Measurements from ENCODE around the gene CFAP47. TPM values are rescaled to one million over a fixed set of nuclear protein-coding genes. Genes with fewer than 3 reads are reported as not detected.

Gene CFAP47
- total and polyA plus RNA-seq, 2 of the 4 experiments (the other 2 are of a cell fraction), result not detected

GRCh38 chrX:36388901-36389300, 469.4 kb downstream of the CFAP47 start:
- no TSS peak for BruUV-seq (replicated peaks)
- in situ Hi-C loops (cut with MboI; ENCODE audit: low sequenced_read_pairs), result no loop called here

More at GRCh38 chrX:36388901-36389300, 469.4 kb downstream of the CFAP47 start:
- no peak overlapping the region for H2AK9ac ChIP-seq (replicated peaks; ENCODE audit: low read depth, low read length, poor library complexity)
- no peak overlapping the region for H2AK5ac ChIP-seq (ENCODE audit: low read depth, low read length)
- no peaks in the 10 kb centered on the region for H3K4me1 ChIP-seq (ENCODE audit: control insufficient read depth, insufficient read depth, low read length)
- no peak overlapping the region for H4K5ac ChIP-seq (ENCODE audit: low read depth, low read length)
- no peak overlapping the region for H3K18ac ChIP-seq (ENCODE audit: low read depth, low read length)
- no peaks in the 10 kb centered on the region for H3K36me3 ChIP-seq (ENCODE audit: control insufficient read depth, insufficient read depth, low read length)
- no peaks in the 10 kb centered on the region for H3K27me3 ChIP-seq (ENCODE audit: control insufficient read depth, insufficient read depth, low read length)
- H2BK15ac ChIP-seq (ENCODE audit: low read depth, low read length), result no peak overlapping the region
- no peak overlapping the region for H3K4ac ChIP-seq (ENCODE audit: low read depth, low read length)
- H2BK120ac ChIP-seq (ENCODE audit: low read depth, low read length), result no peak overlapping the region
- WGBS, 2 experiments (ENCODE audit: extremely low coverage in 2 of 2, insufficient read length in 1 of 2), result 61% methylated on average over 2 of the region's 4 CpGs; no CpG with 5 or more reads in 1 of the 2 experiments
- no peaks in the 10 kb centered on the region for H3K9me3 ChIP-seq (ENCODE audit: control insufficient read depth, insufficient read depth, low read length)
- no peak overlapping the region for H3K23ac ChIP-seq (ENCODE audit: low read depth, low read length)
- no peaks in the 10 kb centered on the region for H3K79me1 ChIP-seq (ENCODE audit: low read depth in 1 of 2, low read length in 2 of 2)
- no peaks in the 10 kb centered on the region for H4K20me1 ChIP-seq (ENCODE audit: insufficient read depth, low read length)
- H3K27ac ChIP-seq (ENCODE audit: insufficient read depth, low read length), result no peak overlapping the region
- no peak for TF ChIP-seq MAZ (IDR thresholded peaks at IDR 0.05; ENCODE audit: borderline replicate concordance, low read depth, low read length)
- no peak for TF ChIP-seq RAD21 (IDR thresholded peaks at IDR 0.05; ENCODE audit: low read length)
- no peak for TF ChIP-seq BHLHE40 (IDR thresholded peaks at IDR 0.05; ENCODE audit: low read depth, low read length)
- TF ChIP-seq CEBPB (IDR thresholded peaks at IDR 0.05; ENCODE audit: low read depth, low read length), result no peak
- no peak for TF ChIP-seq RFX5 (IDR thresholded peaks at IDR 0.05; ENCODE audit: low read depth, low read length)
- no peak for TF ChIP-seq FOS (IDR thresholded peaks at IDR 0.05; ENCODE audit: low read depth, low read length)
- no peak for TF ChIP-seq ELK1 (IDR thresholded peaks at IDR 0.05; ENCODE audit: borderline replicate concordance, low read depth, low read length)
- no peak for TF ChIP-seq CTCF (conservative IDR thresholded peaks at IDR 0.05; ENCODE audit: low read depth, low read length)
- no peak for TF ChIP-seq NFE2L2 (IDR thresholded peaks at IDR 0.05; ENCODE audit: low read depth, low read length)
- TF ChIP-seq MAFK (IDR thresholded peaks at IDR 0.05; ENCODE audit: low read depth, low read length), result no peak
- no peak for TF ChIP-seq USF2 (IDR thresholded peaks at IDR 0.05; ENCODE audit: low read depth, low read length)
- no peak for TF ChIP-seq CHD1 (IDR thresholded peaks at IDR 0.05; ENCODE audit: low read depth, low read length)
- H2BK5ac ChIP-seq (ENCODE audit: low read depth, low read length, poor library complexity, severe bottlenecking), result no peak overlapping the region
- ATAC-seq (ENCODE audit: low read depth) (no peak), DNase-seq (no peak)
- no peak overlapping the region for H3K4me3 ChIP-seq (ENCODE audit: insufficient read depth, low read depth, low read length)
- H2AFZ ChIP-seq (replicated peaks; ENCODE audit: low read length, poor library complexity), result no peak overlapping the region
- H4K91ac ChIP-seq (ENCODE audit: insufficient read depth, low read depth, low read length), result no peak overlapping the region
- no peak overlapping the region for H3K56ac ChIP-seq (ENCODE audit: extremely low read depth, insufficient read depth, low read length)
- no peak overlapping the region for H4K8ac ChIP-seq (ENCODE audit: low read depth in 2 of 2, low read length in 2 of 2)
- H3K4me2 ChIP-seq (ENCODE audit: low read depth, low read length), result no peak overlapping the region
- CTCF ChIA-PET, result no interaction called here
- no peak overlapping the region for H2BK20ac ChIP-seq (ENCODE audit: low read depth, low read length)
- intact Hi-C loops (cut with micrococcal nuclease), result no loop called here
- POLR2A ChIA-PET (ENCODE audit: unreplicated experiment), result no interaction called here
- no peak overlapping the region for H3K14ac ChIP-seq (replicated peaks; ENCODE audit: low read depth, low read length)
- no peak overlapping the region for H3K9ac ChIP-seq (ENCODE audit: low read depth, low read length)
- dilution Hi-C loops (cut with HindIII; ENCODE audit: low sequenced_read_pairs, unreplicated experiment), result no loop called here
- H3K9me1 ChIP-seq (ENCODE audit: insufficient read depth, low read length), result no peaks in the 10 kb centered on the region

Data from IMR-90 (cell line).